ENCODE results near the gene TMEM131L. TPM values are rescaled to one million over a fixed set of nuclear protein-coding genes. Genes with fewer than 3 reads are reported as not detected.
"Not testable (repeated sequence)": the region's sequence is repeated elsewhere in the genome, so short reads cannot be mapped to it uniquely, and the experiment has no call there.

TMEM131L gene
- polyA plus RNA-seq, 2 of the 4 experiments (the other 2 are of a cell fraction) = 3.4 to 5.0 TPM

- Histone ChIP-seq H3K4me2 (no peak overlapping the region), H3K27ac (no peak overlapping the region), H3K4me1 (no peaks in the 10 kb centered on the region), H3K4me3 (no peak overlapping the region), H3K9me3 (no peaks in the 10 kb centered on the region)
- no peak for FAIRE-seq
- ChIA-PET POLR2A (no interaction called here), CTCF (no interaction called here)
- ATAC-seq = no peak
- no peak for DNase-seq (ENCODE audit: low read depth in 1 of 2, low spot score in 1 of 2)
- WGBS (ENCODE audit: missing lambda C conversion rate) = 18% methylated on average over 6 of the region's 6 CpGs
- TF ChIP-seq EHMT2 (IDR thresholded peaks at IDR 0.05; ENCODE audit: low read depth) (no peak), CEBPB (IDR thresholded peaks at IDR 0.05) (peak in 1 of 2 experiments; percentile 21; a peak in 1 of 4 replicates)
These were observed 195.2 kb downstream of the TMEM131L start for GRCh38 chr4:153661215-153661822.

- no peak for ATAC-seq
- no peak for DNase-seq (ENCODE audit: low read depth in 1 of 2, low spot score in 1 of 2)
- WGBS (ENCODE audit: missing lambda C conversion rate) = 61% methylated on average over 1 of the region's 1 CpG
- CTCF ChIA-PET = interaction anchor here (0.7 kb wide), 1 partner anchor 59 kb away, joined by 3 read pairs; no protein-coding TSS in a partner anchor
- TF ChIP-seq GATA3 (IDR thresholded peaks at IDR 0.05; ENCODE audit: borderline replicate concordance) (no peak), EHMT2 (IDR thresholded peaks at IDR 0.05; ENCODE audit: low read depth) (no peak), NR3C1 (IDR thresholded peaks at IDR 0.05) (no peak), BHLHE40 (IDR thresholded peaks at IDR 0.05; ENCODE audit: low read depth, low read length) (no peak), FOXS1 (CRISPR knock-in tag; IDR thresholded peaks at IDR 0.05) (no peak), CHD4 (IDR thresholded peaks at IDR 0.05; ENCODE audit: borderline replicate concordance) (no peak), ZSCAN20 (CRISPR knock-in tag; IDR thresholded peaks at IDR 0.05) (no peak), FOSL2 (IDR thresholded peaks at IDR 0.05) (no peak), FOSL2 (CRISPR knock-in tag; IDR thresholded peaks at IDR 0.05) (no peak), HMGXB4 (CRISPR knock-in tag; IDR thresholded peaks at IDR 0.05; ENCODE audit: borderline replicate concordance) (no peak), NFE2L2 (conservative IDR thresholded peaks at IDR 0.05; ENCODE audit: low read length) (no peak), ZNF302 (CRISPR knock-in tag; IDR thresholded peaks at IDR 0.05) (no peak), REST (IDR thresholded peaks at IDR 0.05) (no peak), SMC3 (IDR thresholded peaks at IDR 0.05) (no peak)
- TF ChIP-seq, protein P1, sequence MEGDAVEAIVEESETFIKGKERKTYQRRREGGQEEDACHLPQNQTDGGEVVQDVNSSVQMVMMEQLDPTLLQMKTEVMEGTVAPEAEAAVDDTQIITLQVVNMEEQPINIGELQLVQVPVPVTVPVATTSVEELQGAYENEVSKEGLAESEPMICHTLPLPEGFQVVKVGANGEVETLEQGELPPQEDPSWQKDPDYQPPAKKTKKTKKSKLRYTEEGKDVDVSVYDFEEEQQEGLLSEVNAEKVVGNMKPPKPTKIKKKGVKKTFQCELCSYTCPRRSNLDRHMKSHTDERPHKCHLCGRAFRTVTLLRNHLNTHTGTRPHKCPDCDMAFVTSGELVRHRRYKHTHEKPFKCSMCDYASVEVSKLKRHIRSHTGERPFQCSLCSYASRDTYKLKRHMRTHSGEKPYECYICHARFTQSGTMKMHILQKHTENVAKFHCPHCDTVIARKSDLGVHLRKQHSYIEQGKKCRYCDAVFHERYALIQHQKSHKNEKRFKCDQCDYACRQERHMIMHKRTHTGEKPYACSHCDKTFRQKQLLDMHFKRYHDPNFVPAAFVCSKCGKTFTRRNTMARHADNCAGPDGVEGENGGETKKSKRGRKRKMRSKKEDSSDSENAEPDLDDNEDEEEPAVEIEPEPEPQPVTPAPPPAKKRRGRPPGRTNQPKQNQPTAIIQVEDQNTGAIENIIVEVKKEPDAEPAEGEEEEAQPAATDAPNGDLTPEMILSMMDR (IDR thresholded peaks at IDR 0.05) = no peak
- H3K4me3 ChIP-seq = no peak overlapping the region
- H3K4me1 ChIP-seq = no peaks in the 10 kb centered on the region
- H3K27ac ChIP-seq = no peak overlapping the region
- H3K4me2 ChIP-seq = no peak overlapping the region
- POLR2A ChIA-PET = no interaction called here
- no peaks in the 10 kb centered on the region for H3K9me3 ChIP-seq
- FAIRE-seq = no peak
These were observed 195.7 kb downstream of the TMEM131L start for GRCh38 chr4:153661908-153662307.

- no peak for FAIRE-seq
- H3K9me3 ChIP-seq = no peaks in the 10 kb centered on the region
- no peak for DNase-seq (ENCODE audit: low read depth in 1 of 2, low spot score in 1 of 2)
- ATAC-seq = no peak
- H3K4me3 ChIP-seq = no peak overlapping the region
- TF ChIP-seq KDM1A (IDR thresholded peaks at IDR 0.05; ENCODE audit: low read depth) = no peak
- TF ChIP-seq ESRRA (IDR thresholded peaks at IDR 0.05; ENCODE audit: borderline replicate concordance, low read length) = no peak
- no peak for TF ChIP-seq BHLHE40 (IDR thresholded peaks at IDR 0.05; ENCODE audit: low read depth, low read length)
- TF ChIP-seq JUNB (IDR thresholded peaks at IDR 0.05) = no peak
- TF ChIP-seq SREBF2 (IDR thresholded peaks at IDR 0.05) = no peak
- no peak for TF ChIP-seq CHD2 (IDR thresholded peaks at IDR 0.05; ENCODE audit: low read length, partially characterized antibody)
- TF ChIP-seq CEBPB (IDR thresholded peaks at IDR 0.05) = no peak
- TF ChIP-seq RARB (CRISPR knock-in tag; IDR thresholded peaks at IDR 0.05) = no peak
- TF ChIP-seq, protein P2, sequence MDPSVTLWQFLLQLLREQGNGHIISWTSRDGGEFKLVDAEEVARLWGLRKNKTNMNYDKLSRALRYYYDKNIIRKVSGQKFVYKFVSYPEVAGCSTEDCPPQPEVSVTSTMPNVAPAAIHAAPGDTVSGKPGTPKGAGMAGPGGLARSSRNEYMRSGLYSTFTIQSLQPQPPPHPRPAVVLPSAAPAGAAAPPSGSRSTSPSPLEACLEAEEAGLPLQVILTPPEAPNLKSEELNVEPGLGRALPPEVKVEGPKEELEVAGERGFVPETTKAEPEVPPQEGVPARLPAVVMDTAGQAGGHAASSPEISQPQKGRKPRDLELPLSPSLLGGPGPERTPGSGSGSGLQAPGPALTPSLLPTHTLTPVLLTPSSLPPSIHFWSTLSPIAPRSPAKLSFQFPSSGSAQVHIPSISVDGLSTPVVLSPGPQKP (IDR thresholded peaks at IDR 0.05; ENCODE audit: low read depth, low read length) = no peak
- no peak for TF ChIP-seq GATA3 (IDR thresholded peaks at IDR 0.05; ENCODE audit: borderline replicate concordance)
- TF ChIP-seq EHF (CRISPR knock-in tag; IDR thresholded peaks at IDR 0.05) = no peak
- no peak for TF ChIP-seq FOSL2 (IDR thresholded peaks at IDR 0.05)
- TF ChIP-seq FOSL2 (CRISPR knock-in tag; IDR thresholded peaks at IDR 0.05) = no peak
- 0% methylated on average over 1 of the region's 1 CpG for WGBS (ENCODE audit: missing lambda C conversion rate)
- ChIA-PET CTCF (no interaction called here), POLR2A (no interaction called here)
- no peaks in the 10 kb centered on the region for H3K4me1 ChIP-seq
- H3K27ac ChIP-seq = no peak overlapping the region
- no peak overlapping the region for H3K4me2 ChIP-seq
These were observed 197.5 kb downstream of the TMEM131L start for GRCh38 chr4:153663667-153664066.

DNA sequence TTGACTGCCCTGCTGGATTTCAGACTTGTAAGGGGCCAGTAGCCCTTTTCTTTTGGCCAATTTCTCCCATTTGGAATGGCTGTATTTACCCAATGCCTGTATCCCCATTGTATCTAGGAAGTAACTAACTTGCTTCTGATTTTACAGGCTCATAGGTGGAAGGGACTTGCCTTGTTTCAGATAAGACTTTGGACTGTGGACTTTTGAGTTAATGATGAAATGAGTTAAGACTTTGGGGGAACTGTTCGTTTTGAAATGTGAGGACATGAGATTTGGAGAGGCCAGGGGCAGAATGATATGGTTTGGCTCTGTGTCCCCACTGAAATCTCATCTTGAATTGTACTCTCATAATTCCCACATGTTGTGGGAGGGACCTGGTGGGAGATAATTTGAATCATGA lies 200.3 kb downstream of the TMEM131L start:
- ATAC-seq; H3K4me2 ChIP-seq; H3K9me3 ChIP-seq; DNase-seq (ENCODE audit: low read depth in 1 of 2, low spot score in 1 of 2); H3K4me1 ChIP-seq; H3K4me3 ChIP-seq; H3K27ac ChIP-seq; CTCF ChIA-PET; FAIRE-seq; POLR2A ChIA-PET: not testable (repeated sequence)
- WGBS (ENCODE audit: missing lambda C conversion rate) = 0% methylated on average over 1 of the region's 1 CpG

Measured in A549 (cell line).